Stimulated activated naive CD4-positive, alpha-beta T cell treated with Interleukin-2 at 50 U/mL for 16 hours (primary cell): Measurements from ENCODE around the gene SLMAP.

Source experiments
- DNase-seq: peaks from one replicate; lab custom pipeline; 2025; lab: John Stamatoyannopoulos, UW

Gene SLMAP

DNA sequence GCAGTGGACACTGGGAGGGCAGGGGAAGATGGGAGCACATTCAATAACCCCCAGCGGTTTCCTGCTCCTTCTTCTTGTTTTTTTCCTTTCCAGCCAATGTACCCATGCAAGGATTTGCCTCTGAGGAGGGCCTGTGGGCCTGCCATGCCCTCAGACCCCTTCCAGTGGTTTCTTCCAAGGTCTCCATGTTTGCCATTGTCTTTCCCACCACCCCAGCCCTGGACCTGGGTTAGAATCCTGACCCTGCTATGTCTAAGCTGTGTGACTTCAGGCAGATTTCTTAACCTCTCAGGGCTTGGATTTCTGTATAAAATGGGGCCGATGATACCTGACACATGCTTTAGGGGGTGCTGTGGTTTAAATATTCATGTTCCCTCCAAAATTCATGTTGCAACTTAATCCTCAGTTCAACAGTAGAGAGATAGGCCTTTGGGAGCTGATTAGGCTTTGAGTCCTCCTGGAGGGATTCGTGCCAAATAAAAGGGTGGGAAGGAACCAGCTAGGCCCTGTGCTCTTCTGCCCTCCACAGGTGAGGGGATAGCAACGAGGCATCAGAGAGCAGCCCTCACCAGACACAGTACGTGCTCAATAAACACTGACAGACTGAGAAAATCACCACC lies 205.8 kb downstream of the SLMAP start:
- DNase-seq, result no peak

DNA sequence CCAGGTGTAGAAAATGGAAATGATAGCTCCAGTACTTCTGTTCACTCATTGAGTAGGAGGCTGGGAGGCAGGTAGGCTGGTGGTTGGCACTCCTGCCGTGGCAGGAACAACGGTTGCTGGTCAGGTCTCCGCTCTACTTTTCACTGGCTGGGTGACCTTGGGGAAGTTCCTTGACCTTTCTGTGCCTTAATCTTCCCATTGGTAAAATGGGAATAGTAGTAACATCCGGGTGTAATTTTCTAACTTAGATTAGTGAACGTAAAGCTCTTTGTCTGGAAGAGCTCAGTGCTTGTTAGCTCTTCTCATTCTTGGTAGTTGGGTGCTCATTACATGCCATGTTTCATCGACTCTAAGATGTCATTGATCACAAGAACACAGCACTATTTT lies 206.3 kb downstream of the SLMAP start:
- DNase-seq, result no peak

DNA sequence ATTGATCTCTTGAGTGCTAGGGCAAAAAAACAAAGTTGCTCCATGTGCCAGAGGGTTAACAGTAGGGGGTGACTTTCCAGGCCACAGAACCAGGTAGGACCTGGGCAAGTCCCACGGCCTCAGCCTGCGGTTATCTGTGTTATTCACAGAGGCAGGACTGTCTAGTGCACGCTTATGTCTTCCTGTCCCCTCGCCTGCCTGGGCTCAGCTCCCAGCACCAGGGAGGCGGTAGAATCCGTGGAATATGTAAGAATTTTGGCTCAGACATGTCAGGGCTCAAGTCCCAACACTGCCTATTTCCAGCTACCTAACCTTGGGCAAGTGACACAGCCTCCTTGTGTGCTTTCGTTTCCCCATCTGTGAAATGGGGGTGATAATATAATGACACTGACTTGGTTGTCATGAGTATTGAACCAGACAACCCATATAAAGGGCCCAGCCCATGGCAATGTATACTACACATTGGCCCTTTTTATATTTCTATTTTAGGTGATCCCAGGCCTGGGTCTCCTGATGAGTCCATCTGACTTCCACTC lies 207.8 kb downstream of the SLMAP start:
- no peak for DNase-seq

DNA sequence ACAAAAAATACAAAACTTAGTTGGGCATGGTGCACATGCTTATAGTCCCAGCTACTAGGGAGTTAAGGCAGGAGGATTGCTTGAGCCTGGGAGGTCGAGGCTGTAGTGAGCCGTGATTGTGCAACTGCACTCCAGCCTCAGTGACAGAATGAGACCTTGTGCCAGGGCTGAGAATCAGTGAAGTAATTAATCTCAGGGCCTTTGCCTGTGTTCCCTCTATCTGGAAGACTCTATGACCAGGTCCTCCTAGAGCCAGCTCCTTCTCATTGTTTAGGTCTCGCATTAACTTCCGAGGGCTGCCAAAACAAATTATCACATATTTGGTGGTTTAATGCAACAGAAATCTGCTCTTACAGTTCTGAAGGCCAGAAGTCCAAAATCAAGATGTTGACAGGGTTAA lies 210.7 kb downstream of the SLMAP start:
- no peak for DNase-seq

DNA sequence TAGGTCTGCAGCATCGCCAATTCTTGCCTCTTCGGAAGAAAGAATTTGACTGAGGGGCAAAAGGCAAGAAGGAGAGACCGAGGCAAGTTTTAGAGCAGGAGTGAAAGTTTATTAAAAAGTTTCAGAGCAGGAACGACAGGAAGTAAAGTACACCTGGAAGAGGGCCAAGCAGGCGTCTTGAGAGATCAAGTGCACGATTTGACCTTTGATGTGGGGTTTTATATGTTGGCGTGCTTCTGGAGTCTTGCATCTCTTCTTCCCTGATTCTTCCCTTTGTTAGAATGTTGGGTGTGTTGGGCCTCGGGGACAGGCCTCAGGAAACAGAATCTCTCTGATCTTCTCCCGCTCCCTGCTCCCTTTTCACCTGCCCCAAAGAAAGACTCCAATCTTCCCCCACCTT lies 211.5 kb downstream of the SLMAP start:
- DNase-seq, result no peak

DNA sequence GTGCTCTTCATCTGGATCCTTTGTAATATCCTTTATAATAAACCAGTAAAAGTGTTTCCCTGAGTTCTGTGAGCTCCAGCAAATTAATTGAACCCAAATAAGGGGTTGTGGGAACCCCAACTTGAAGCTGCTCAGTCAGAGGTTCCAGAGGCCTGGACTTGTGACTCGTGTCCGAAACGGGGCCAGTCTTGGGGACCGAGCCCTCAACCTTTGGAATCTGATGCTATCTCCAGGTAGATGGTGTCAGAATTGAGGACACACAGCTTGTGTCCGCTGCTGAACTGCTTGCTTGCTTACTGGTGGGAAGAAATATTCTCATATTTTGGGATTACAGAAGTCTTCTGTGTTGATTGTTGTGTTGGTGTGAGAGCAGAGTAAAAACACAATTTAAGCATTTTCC lies 212.4 kb downstream of the SLMAP start:
- DNase-seq, result no peak

DNA sequence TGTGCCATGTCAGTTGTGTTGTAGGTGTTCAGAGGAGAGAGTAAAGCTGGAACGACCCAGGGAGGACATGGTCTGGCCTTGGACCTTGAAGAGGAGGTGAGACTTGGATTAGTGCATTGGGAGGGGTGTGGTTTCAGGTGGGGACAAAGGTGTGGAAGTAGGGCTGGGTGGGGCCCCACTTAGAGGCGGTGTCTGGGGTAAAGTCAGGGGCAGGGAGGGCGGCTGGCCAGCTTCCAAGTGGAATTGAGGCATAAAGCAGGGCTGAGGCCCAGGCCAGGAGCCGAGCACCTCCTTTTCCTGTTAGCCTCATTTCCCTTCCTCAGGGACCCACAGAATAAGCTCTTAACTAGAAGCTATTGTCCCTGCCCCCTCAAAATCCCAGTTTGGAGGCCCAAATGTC lies 215.9 kb downstream of the SLMAP start:
- DNase-seq, result no peak

DNA sequence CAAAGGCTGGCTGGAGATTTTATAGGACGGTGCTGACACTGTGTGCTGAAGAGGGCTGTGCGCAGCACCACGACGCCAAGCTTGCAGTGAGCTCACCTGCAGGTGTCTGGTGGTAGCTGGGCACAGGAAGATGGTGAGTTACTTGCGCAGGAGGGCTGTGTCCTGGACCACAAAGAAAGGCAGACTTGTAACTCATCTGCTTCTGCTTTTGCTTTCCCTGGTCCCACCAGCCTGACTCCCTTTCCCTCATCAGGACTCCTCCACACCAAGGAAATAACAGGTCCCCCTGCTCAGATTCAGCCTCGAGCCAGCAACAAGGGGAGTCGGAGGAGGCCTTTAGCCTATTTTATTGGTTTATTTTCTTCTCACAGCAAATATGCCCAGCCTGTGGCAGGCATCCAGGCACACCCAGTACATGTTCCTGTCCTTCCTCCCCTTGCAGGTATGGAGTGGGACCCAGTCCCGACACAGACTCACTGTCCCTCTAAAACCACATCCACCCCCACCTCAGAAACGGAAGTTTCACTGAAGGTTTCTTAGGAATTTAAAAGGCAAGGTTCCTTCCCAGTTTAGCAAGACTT lies 216.5 kb downstream of the SLMAP start:
- DNase-seq, result no peak

DNA sequence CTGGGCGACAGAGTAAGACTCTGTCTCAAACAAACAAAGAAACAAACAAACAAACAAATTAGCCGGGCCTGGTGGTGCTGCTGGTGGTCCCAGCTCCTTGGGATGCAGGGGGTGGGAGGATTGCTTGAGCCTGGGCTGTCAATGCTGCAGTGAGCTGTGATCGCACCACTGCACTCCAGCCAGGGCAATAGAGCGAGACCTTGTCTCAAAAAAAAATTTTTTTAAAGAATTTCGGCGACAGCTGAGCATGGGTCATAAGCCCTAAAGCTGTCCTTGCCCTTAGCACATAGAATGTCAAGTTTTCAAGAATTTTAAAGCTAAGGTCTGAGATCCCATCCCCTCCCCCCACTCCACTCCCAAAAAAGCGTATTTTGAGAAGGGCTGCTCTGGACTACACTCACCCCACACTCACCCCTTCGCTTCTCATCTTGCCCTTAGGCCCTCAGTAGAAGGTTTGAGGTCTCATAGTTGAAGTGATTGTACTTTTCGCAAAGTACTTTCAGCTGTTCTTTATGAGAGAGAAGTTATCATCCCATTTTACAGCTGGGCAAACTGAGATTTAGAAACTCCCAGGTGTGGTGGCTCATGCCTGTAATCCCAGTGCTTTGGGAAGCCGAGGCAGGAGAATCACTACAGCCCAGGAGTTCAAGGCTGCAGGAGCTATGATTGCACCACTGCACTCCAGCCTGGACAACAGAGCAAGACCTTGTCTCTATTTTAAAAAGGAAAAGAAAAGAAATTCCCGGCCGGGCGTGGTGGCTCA lies 217.8 kb downstream of the SLMAP start:
- no peak for DNase-seq

DNA sequence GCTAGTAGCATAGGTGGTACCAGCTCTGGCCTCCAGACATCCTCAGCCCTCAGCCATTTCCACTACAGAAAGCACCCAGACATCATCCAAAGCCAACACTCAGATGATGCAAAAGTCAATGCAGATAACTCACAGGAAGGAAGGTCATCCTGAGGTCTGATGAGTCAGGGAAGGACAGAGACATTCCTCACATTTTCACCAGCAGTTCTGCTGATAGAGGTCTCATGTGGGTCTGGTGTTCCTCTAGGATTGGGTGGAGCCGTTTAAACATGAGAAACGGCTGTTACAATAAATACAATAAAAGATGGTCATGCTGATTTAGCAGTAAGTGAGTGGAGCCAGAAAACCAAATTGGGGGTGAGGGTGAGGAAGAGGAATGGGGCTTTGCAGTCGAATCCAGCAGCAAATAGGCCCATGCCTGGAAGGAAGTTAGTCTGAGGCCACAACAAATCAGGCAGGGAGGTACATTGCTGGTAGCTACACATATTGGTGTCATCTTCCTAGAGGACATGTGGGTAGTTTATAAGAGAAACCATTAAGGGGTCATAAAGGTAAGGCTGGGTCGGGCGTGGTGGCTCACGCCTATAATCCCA lies 218.8 kb downstream of the SLMAP start:
- DNase-seq, result no peak

DNA sequence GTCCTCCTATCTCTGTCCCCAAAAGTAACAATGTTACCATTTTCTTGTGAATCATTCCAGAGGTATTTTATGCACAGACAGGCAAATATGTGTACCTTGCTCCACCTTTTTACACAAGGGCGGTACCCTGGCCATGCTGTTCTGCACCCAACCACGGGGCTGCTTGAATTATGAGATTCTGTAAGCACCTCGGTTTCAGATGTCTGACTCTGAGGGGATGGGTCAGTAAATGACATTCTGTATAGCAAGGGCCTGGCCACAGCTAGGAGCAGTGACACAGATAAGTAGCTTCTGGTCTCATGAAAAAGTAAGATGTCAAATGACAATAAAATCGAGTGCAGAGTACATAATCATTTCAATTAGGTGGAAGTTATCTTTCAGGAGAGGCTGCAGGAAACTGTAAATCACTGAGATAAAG lies 221.7 kb downstream of the SLMAP start:
- no peak for DNase-seq

DNA sequence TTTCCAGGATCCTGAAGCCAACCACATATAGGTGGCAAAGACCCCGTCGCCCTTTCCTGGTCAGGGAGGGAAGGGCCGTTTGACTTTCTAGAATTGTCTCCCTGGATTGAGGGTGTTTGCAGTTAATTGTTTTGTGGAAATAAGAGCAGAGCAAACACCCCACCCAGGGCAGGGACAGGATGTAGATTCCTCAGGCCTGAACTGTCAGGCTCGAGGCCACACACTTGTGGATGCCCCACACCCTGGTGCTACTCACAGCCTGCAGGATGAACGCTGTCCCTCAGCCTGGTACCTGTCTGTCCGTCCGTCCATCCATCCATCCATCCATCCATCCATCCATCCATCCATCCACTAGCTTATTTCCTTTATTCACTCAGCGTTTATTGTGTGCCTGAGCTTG lies 222.2 kb downstream of the SLMAP start:
- no peak for DNase-seq
